Adrenal gland (tissue), 5 donors: ENCODE results near the gene TEX2.

Experiments used
- POLR2A ChIP-seq, 2 donors: fragments of 450-650 bp; IDR thresholded peaks; one replicate each; pipeline ENCODE4 v1.6.1; 2017; ENCODE audit warnings: antibody characterized with exemption in 2 of 2, mild to moderate bottlenecking in 2 of 2, moderate library complexity in 1 of 2
- TF ChIP-seq, protein P1 (sequence below), 6 experiments: fragments of 450-650 bp in 4 of 6; fragments of 200-600 bp in 2 of 6; sonication (generic) in 1 of 6; IDR thresholded peaks; 1 replicate in 5 of 6; 2 replicates in 1 of 6; pipeline versions ENCODE4 v1.5.1 to v1.8.0; 2016 to 2021; ENCODE audit warnings: antibody characterized with exemption in 6 of 6, mild to moderate bottlenecking in 2 of 6, moderate library complexity in 1 of 6
- donor health status: DM: no; HTN: no; CAD: no.

DNA sequence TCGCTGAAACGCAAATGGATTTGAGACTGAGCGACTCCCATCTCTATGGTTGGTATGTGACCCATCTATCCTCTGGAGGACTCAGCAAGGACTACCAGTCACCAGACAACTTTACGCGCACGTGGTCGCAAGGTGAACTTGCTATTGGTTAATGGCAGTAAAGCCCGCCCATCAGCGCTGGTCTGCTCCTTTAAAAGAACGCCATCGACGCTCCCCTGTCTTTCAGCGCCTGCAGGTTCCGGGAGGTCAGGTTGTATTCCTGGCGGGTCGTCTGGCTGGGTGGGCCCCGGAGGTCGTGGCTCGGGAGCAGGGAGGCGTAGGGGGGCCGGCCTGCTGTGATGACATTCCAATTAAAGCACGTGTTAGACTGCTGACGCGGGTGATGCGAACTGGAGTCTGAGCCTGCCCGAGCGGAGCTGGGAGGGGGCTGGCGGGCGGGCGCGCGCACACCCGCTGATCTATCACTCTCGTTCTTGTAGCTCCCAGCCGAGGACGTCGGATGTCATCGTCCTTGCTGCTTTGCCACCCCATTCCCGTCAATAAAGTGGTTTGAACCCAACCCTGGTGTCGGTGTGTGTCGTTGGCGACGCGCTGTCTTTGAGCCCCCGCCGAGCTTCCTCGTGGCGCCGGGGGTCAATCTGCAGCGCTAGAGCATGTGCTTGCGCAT lies 117.2 kb downstream of the TEX2 start:
- TF ChIP-seq, protein P1, sequence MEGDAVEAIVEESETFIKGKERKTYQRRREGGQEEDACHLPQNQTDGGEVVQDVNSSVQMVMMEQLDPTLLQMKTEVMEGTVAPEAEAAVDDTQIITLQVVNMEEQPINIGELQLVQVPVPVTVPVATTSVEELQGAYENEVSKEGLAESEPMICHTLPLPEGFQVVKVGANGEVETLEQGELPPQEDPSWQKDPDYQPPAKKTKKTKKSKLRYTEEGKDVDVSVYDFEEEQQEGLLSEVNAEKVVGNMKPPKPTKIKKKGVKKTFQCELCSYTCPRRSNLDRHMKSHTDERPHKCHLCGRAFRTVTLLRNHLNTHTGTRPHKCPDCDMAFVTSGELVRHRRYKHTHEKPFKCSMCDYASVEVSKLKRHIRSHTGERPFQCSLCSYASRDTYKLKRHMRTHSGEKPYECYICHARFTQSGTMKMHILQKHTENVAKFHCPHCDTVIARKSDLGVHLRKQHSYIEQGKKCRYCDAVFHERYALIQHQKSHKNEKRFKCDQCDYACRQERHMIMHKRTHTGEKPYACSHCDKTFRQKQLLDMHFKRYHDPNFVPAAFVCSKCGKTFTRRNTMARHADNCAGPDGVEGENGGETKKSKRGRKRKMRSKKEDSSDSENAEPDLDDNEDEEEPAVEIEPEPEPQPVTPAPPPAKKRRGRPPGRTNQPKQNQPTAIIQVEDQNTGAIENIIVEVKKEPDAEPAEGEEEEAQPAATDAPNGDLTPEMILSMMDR (IDR thresholded peaks at IDR 0.05) = peak in 3 of 6 experiments; percentile 6 to 36 (median 8)
- TF ChIP-seq POLR2A (IDR thresholded peaks at IDR 0.05) = peak; percentile 99
